ENCODE measurements around the gene SYCE3.

Gene SYCE3

GRCh38 chr22:50517495-50518260 lies 45.0 kb downstream of the SYCE3 start:
- no peak overlapping the region for H3K4me3 ChIP-seq (replicated peaks; ENCODE audit: low read depth, low read length)
- no peak for DNase-seq (ENCODE audit: low read depth)
- no peak for TF ChIP-seq CTCF (IDR thresholded peaks at IDR 0.05; ENCODE audit: low read length, missing control alignments)

GRCh38 chr22:50516891-50517290 lies 45.8 kb downstream of the SYCE3 start:
- no peak overlapping the region for H3K4me3 ChIP-seq (replicated peaks; ENCODE audit: low read depth, low read length)
- no peak for TF ChIP-seq CTCF (IDR thresholded peaks at IDR 0.05; ENCODE audit: low read length, missing control alignments)
- no peak for DNase-seq (ENCODE audit: low read depth)

GRCh38 chr22:50516068-50516467 lies 46.7 kb downstream of the SYCE3 start:
- no peak for TF ChIP-seq CTCF (IDR thresholded peaks at IDR 0.05; ENCODE audit: low read length, missing control alignments)
- H3K4me3 ChIP-seq (replicated peaks; ENCODE audit: low read depth, low read length): no peak overlapping the region
- no peak for DNase-seq (ENCODE audit: low read depth)

- no peak overlapping the region for H3K4me3 ChIP-seq (replicated peaks; ENCODE audit: low read depth, low read length)
- DNase-seq (ENCODE audit: low read depth): no peak
- TF ChIP-seq CTCF (IDR thresholded peaks at IDR 0.05; ENCODE audit: low read length, missing control alignments): no peak
Observed at GRCh38 chr22:50513175-50513574, 49.5 kb downstream of the SYCE3 start.

- peak overlapping the region; percentile 75 for H3K4me3 ChIP-seq (replicated peaks; ENCODE audit: low read depth, low read length)
- no peak for DNase-seq (ENCODE audit: low read depth)
- TF ChIP-seq CTCF (IDR thresholded peaks at IDR 0.05; ENCODE audit: low read length, missing control alignments): no peak
Observed at GRCh38 chr22:50508897-50509296, 53.8 kb downstream of the SYCE3 start.

GRCh38 chr22:50507991-50508884 lies 54.5 kb downstream of the SYCE3 start, which contains the start of gene NCAPH2:
NCAPH2 (plus strand) TSS chr22:50508224; CDS start chr22:50508338, 114 bp downstream.
- TF ChIP-seq CTCF (IDR thresholded peaks at IDR 0.05; ENCODE audit: low read length, missing control alignments): no peak
- peak; percentile 98 for DNase-seq (ENCODE audit: low read depth)
- peak within 1 kb of the TSS; percentile 96 for H3K4me3 ChIP-seq (replicated peaks; ENCODE audit: low read depth, low read length)

Measured in fibroblast of pulmonary artery (primary cell).